HG03439 (cell line): ENCODE measurements around the gene SPI1.

Experiments used
- ATAC-seq: cut with Tn5 transposase; IDR thresholded peaks from one replicate; pipeline ENCODE4 v1.9.1; 2021; ENCODE audit warnings: mild to moderate bottlenecking, moderate library complexity; ENCODE audit not compliant: unreplicated experiment

The SPI1 gene

GRCh38 chr11:47407746-47408590 is 29.6 kb upstream of the SPI1 start, which contains the start of gene SLC39A13:
Gene SLC39A13 (plus strand): TSS chr11:47408590. CDS start chr11:47410095, 1,505 bp downstream.
- ATAC-seq = peak; percentile 87

GRCh38 chr11:47406896-47407745 is 28.8 kb upstream of the SPI1 start:
- ATAC-seq = no peak

- no peak for ATAC-seq
These were observed 25.2 kb upstream of the SPI1 start for GRCh38 chr11:47403571-47403970.

DNA sequence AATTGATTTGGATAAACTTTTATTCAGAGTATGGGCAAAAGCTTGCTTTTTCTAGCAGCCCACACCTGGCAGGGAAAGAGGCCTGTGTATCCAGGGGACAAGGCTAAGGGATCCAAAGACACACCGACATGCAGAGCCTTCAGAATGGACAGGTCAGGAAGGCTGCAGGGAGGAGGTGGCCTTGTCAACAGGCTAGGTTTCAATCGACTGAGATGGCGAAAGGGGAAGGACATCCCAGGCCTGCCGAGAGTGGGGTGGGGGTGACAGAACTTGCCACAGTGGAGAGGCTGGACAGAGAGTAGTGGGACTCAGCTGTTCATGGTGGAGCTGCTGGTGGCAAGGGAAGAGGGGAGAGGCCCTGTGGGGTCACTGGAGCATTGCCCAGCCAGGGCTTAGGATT is 24.8 kb upstream of the SPI1 start:
- no peak for ATAC-seq

DNA sequence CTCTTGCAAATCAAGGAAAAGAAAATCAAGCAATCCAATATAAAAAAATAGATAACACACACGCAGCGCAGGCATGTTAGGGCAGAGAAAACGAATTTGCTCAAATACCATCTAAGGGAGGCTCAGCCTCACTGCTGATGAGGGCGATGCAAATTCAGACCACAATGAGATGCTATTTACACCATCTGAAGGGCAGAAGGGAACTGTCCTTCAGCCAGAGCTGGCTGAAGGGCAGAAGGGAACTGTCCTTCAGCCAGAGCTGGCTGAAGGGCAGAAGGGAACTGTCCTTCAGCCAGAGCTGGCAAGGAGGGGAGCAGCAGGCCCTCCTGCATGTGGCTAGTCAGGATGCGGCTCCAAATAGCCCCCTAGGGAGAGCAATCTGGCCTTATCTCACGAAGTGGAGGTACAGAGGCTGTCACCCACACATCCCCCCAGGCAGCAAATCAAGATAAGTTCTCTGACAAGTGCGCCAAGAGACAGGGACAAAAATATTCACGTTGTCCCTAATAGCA is 22.5 kb upstream of the SPI1 start:
- peak; percentile 77 for ATAC-seq

DNA sequence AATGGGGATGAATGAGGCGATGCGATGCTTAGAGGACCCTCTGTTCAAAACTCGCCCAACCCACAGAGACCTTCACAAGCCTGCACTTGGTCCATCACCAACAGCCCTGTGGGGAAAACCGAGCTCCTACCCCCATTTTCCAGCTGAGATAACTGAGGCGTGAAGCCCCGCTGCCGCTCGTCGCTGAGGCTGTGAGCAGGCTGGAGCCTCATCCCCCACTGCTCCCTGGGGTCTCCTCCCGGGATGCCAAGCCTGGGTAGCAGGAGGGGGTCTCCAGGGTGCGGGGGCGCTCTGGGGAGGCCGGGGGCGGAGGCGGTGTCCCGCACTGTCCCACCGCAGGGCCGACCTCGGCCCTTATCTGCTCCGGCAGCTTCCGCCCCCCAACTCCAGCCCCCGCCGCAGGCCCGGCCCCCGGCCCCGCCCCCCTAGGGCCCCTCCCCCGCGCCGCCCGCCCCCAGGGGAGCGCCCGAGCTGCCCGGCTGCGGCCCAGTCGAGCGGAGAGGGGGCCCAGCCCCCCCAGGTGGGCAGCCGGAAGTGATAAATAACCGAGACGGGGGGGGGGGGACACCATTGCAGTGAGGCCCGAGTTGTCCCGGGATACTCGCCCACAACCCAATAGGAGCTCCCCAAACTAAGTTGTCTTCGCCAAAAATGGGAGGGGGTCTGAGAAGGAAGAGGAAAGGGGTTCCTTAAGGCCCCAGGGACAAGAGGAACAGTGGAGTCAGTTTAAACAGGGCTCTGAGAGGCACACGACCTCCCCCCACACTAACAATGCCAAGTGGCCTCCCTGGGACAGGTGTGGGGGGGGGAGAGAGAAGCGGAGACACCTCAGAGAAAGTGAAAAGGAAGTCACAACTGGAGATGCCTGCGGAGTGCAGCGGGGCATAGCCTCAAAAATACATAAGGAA is 21.8 kb upstream of the SPI1 start:
- ATAC-seq = peak; percentile 36

GRCh38 chr11:47398551-47398950 is 20.2 kb upstream of the SPI1 start:
- no peak for ATAC-seq

GRCh38 chr11:47398011-47398410 is 19.7 kb upstream of the SPI1 start:
- no peak for ATAC-seq

GRCh38 chr11:47396049-47396320 is 17.6 kb upstream of the SPI1 start:
- ATAC-seq = no peak

- no peak for ATAC-seq
These were observed 17.1 kb upstream of the SPI1 start for GRCh38 chr11:47395223-47396048.

DNA sequence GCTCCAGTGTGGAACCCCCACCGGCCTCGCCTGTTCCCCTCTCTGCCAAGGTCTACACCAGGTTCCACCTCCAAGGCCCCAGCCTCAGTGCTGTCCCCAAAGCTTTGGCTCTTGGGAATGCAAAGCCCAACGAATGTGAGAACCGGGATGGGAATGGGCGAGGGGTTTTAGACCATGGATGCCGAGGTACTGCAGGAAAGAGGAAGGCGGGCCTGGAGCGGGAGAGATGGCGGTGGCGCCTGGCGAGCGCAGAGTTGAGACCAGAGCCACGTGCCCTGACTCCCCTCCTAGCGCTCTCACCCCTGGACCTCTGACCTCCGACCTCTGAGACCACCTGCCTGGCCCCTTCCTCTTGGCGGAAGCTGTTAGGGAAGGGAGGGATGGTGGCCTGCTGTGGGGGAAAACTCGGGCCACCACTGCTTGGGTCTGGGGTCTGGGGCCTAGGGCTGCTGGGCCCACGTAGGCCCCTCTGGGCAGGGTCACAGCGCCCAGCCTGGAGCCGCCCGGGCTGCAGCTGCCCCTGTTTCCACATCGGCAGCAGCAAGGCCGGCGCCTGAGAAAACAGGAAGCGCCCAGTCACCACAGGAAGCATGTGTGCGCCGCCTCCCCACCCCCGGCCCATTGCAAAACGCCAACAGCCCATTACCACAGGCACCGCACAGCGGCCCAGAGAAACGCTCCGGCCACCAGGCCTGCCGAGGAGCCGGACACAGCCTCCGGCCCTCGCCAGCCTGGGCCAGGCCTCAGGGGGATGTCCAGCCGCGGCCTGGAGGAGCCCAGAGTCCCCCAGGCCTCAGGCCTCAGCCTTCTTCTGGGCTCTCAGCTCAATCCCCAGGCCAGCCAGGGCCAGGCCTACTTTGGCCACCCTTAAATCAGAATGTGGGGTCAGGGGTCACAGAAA is 16.2 kb upstream of the SPI1 start:
- ATAC-seq = no peak

GRCh38 chr11:47394050-47394321 is 15.6 kb upstream of the SPI1 start:
- no peak for ATAC-seq

- ATAC-seq = no peak
These were observed 15.1 kb upstream of the SPI1 start for GRCh38 chr11:47393163-47394049.

DNA sequence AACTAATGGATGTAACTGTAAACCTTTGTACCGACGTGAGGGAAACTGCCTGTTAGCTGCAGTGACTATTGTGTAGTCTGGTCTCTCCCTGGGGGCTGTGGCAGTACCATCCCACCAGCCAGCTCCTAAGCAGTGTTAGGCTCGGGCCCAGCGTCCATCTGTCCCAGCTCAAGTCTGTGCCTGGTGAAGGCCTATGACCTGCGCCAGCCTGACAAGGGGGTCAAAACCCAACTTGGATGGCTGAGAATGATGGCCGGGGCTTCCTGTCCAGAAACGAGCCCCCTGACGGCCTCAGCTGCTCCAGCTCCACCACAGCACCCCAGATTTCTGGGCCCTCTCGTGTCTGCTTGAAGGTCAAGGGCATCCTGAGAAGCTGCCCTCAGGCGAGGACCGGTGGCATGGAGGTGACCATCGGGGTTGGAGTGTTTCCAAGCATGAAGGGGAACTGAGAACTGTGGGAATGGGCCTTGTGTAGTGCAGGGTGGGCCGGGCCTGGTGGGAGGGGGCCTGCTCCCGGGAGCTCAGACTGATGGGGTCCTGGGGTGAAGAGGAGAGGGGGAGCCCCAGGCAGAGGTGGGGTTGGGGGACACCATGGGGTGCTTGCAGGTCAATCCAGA is 14.3 kb upstream of the SPI1 start:
- ATAC-seq = no peak

- no peak for ATAC-seq
These were observed 13.5 kb upstream of the SPI1 start for GRCh38 chr11:47391711-47392432.

DNA sequence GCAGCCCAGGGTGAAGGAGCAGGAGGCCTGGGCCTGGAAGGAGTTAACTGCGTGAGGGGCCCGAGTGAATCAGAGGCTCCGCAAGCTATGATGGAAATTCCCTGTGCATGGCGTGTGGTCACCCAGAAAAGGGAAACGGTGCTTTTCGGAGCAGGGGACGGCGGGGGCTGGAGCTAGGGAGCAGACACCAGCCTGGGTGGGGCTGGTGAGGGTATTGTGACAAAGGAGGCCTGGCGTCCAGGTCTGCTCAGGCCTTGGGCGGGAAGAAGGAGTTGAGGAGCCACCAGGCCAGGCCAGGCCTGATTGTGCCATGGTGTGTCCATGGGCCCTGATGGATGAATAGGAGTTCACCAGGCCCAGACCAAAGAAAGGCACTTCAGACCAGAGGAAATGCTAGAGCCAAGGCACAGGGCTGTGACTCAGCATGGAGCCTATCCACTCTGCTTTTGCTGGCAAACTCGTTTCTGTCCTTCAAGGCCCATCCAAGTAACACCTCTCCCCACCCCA is 12.8 kb upstream of the SPI1 start:
- ATAC-seq = no peak

DNA sequence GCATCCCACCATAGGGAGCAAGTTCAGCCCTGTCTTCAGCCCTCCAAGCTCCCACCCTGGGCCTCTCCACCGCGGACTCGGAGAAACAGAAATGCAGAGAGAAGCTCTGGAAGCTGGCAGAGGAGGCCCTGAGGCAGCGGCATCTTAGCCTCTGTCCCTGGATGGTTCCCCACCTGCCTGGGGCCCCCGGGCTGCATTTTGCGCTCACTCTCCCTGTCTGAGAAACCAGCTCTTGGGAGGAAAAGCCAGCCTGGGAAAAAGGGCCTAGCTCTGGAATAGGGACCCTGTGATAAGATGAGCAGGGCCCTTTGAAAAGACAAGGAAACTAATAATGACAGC is 12.0 kb upstream of the SPI1 start:
- no peak for ATAC-seq
